NCI-H2029 (cell line): ENCODE data around the gene KCNJ16.
"Not testable (repeated sequence)": the region's sequence is repeated elsewhere in the genome, so short reads cannot be mapped to it uniquely, and the experiment has no call there.

ENCODE experiments used
- DNase-seq: peaks from one replicate; lab custom pipeline; 2025; lab: John Stamatoyannopoulos, UW

The KCNJ16 gene

DNA sequence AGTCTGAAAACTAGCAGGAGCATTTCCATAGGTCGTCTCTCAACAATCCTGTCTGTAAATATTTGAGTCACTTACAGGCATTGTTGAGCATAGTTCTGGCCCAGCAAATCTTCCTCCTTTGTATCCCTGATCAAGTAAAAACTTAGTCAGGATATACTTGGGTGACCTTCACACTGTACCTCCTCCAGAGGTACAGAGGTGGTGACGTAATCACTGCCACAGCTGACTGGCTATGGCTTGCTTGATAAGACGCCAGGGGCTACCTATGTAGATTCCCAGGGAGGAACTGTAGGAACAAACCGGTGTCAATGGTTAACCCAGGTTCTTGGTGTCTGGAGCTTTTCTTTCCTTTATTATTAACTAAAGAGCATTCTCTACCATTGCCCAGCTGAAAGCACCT, at the start of gene KCNJ16:
KCNJ16 (plus strand) TSS at position 270 of the 400 bp plus-strand sequence. CDS start 56,863 bp downstream, outside the sequence.
- no peak for DNase-seq

GRCh38 chr17:70028397-70028796, 46.6 kb upstream of the KCNJ16 start:
- no peak for DNase-seq

DNA sequence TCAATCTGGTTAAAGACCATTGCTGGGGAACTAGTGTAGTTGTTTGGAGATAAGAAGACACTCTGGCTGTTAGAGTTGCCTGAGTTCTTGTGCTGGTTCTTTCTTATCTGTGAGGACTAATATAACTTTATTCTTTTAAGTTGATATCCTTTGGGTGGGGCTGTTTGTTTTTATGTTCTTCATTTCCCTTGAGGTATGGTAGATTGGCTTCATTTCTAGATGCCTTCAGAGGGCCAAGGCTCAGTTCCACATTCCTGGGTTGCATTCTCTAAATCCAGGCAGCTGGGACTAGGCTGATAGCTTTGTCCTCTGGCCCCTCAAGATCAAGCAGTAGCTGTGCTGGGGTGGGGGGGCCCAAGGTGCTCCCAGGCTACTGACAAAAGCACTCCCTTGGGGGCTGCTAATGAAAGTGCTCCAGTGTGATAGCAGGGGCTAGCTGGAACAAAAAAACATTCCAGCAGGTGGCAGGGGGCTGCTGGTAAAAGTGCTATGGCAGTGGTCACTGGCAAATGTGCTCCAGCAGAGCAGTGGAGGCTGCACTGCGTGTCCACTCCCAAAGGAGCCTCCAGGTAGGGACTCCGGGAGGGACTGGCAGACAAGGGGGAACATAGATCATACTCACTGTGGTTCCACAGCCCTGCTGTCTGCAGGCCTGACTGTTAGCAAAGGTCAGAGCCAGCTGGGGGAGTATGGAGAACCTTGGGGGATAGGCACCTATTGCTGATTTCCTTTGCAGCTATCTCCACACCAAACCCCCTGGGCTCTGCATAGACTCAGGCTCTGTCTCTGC, 45.9 kb upstream of the KCNJ16 start:
- no peak for DNase-seq

DNA sequence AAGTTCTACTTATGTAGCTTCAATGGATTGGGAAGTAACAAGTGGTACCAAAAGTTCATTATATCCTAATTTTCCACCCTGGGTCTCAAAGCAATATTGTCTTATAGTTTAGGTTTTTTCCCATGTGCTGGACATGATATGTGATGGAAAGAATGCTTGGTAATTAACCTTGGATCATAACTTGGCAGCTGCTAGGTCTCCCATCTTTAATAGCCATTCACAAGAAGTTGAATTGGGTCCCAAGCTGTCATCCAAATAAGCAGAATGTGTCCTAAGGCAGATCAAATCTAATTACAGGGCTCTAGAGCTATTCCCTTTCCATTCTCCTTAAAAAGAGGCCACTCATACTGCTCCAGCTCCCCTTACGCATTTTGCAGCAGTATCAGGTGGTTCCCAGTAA, 44.7 kb upstream of the KCNJ16 start:
- DNase-seq: no peak

GRCh38 chr17:70031341-70031740, 43.7 kb upstream of the KCNJ16 start:
- no peak for DNase-seq

DNA sequence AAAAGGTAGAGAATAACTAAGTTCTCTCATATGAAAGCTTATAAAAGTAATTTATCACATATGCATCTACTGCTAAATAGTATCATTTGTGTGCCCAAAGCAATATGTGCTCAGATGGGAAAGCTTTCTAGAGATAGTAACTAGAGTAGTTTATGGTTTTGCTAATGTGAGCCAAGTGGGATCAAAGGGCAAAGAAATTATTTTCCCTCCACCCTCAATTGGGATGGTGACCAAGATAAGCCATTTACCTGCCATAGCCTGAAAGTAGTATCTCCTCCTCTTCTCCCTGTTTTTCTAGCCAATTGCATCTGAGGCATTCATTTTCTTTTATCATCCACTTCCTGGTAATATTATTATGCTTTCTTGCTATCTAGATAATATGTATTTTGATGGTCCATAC, 41.9 kb upstream of the KCNJ16 start:
- DNase-seq: no peak

DNA sequence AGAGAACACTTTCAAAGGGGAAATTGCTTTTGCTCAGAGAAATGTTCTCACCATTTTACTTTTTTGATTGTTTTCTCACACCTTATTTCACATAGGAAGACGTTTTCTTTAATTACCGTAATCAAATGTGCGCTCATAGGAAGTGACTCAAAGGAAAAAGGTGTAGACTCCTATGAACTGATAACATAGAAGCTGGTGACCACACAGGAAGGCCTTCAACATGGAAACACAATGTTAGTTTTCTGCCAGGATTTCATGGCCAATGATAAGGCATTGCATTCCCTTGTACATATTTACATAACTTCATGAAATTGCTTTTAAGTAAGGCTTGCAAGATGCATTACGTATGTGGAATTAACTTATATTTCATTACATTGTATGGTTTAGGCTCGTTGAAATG, 40.9 kb upstream of the KCNJ16 start:
- DNase-seq: no peak

- DNase-seq: no peak
Measured at GRCh38 chr17:70037498-70037897, 37.5 kb upstream of the KCNJ16 start.

GRCh38 chr17:70040336-70040735, 34.7 kb upstream of the KCNJ16 start:
- DNase-seq: no peak

DNA sequence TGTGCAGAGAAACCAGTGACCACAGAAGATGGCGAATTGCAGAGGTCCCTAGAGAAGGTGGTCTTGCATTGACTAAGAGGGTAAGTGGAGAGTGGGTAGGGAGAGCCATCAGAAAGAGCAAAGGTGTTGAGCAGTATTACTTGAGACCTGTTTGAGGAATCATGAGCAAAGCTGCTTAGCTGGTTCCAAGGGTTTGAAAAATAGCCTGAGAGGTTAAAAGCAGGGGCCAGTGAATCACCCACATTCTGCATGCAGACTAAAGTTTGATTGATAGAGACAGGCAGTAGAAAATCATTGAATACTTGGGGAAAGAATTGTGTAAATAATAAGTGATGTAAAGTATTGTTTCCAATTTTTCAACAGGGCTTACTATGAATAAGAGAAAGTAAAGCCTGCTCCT, 34.0 kb upstream of the KCNJ16 start:
- no peak for DNase-seq

DNA sequence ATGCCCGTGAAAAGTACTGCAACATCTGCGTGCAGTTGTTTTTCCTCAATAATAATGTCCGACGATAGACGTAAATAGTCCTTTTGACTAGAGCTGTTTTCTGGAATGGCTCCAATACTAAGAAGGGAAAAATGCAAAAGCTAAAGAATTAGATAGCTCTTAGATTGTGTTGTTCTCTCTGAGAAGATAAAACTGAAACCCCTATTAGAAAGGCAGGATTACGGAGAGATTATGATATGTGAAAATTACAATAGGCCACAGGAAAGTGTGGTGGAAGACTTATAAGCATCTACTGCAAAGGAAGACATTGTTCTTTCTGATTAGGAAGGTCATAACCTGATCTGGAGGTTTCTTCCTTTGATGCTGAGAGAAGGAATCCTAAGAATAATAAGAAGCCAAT, 33.5 kb upstream of the KCNJ16 start:
- no peak for DNase-seq

DNA sequence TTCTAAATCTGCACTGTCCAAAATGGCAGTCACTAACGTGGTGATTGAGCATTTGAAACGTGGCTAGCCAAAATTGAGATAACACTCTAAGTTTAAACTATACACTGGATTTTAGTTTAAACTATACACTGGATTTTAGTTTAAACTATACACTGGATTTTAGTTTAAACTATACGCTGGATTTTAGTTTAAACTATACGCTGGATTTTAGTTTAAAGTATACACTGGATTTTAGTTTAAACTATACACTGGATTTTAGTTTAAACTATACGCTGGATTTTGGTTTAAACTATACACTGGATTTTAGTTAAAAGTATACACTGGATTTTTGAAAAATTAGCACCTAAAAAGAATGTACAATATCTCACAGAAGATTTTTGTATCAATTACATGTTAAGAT, 29.2 kb upstream of the KCNJ16 start:
- not testable (repeated sequence) for DNase-seq

DNA sequence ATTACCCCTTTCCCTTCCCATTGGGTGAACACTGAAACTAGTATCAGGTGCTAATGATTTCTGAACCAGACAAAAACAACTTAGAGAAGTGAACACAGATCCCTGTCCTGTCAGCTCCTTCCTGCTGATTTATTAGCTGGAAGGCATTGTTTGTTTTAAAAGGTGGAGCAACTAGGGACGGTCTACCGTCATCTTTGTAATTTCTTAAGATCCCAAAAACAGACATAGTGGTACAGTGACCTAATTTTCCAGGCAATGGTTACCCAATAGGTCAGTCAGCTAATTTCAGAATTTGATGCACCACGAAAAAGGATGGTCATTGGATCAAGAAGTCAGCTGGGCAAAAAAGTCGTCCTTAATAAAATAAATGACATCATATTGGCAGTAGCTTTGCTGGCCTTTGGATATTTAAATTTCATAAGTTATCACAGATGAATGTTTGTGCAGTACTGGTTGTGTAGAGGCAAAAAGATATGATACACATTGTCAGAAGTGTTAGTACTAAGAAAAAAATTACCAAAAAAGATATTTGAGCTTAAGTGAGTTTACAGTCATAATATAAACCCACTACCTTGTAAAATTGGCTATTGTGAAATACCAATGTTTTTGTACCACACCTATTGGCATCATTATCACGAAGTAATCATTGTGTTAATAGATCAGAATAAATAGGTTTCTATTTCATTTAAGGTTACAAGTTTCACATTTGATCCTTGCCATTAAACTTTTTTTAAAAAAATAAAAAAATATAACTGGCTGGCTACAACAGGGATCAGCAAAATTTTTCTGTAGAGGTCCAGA, 27.2 kb upstream of the KCNJ16 start:
- DNase-seq: no peak

DNA sequence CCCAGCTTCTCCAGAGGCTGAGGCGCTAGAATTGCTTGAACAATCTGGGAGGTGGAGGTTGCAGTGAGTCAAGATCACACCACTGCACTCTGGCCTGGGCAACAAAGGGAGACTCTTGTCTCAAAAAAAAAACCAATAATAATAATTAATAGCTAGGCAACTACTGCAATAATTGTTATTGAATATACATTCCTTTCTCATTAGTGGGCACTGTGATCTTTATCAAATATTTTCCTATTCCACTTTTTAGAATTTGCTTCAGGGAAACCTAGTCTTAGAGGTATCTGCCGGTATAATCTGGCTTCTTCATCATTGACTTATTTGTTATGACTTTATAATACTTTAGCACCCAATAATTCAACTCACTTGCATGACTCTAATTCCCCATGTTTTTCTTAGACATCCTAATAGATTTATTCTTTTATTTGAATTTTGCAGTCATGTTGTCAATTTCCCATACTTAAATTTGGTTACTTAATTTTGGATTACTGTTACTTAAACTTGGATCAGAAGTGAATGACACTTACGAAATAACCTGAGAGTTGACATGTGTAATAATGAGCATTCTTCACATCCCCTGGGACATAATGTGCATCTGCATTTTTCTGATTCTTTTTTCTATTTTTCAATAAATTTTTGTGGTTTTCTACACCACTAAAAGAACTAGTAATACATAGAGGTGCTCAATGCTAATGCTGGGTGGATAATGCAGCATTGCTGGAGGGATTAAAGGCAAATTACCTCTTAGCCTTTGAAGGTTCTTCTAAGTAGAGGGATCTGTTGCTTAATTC, 25.0 kb upstream of the KCNJ16 start:
- no peak for DNase-seq

DNA sequence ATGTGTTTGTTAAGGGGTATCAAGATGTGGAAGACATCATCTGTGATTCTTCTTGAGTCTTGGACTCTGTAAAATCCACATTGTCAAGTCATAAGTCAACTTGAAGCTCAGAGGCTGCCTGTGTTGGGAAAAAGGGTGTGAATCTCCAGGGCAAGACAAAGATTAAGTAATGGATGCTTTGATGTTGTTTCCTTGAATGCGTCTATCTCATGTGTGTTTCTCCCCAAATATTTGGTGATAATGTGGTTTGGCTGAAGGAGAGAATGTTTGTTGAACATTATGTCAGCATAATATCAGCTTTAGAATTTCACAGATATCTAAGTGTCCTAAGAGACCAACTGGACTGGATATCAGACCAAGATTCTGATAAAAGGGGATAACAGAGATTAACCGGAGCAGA, 24.1 kb upstream of the KCNJ16 start:
- DNase-seq: no peak

DNA sequence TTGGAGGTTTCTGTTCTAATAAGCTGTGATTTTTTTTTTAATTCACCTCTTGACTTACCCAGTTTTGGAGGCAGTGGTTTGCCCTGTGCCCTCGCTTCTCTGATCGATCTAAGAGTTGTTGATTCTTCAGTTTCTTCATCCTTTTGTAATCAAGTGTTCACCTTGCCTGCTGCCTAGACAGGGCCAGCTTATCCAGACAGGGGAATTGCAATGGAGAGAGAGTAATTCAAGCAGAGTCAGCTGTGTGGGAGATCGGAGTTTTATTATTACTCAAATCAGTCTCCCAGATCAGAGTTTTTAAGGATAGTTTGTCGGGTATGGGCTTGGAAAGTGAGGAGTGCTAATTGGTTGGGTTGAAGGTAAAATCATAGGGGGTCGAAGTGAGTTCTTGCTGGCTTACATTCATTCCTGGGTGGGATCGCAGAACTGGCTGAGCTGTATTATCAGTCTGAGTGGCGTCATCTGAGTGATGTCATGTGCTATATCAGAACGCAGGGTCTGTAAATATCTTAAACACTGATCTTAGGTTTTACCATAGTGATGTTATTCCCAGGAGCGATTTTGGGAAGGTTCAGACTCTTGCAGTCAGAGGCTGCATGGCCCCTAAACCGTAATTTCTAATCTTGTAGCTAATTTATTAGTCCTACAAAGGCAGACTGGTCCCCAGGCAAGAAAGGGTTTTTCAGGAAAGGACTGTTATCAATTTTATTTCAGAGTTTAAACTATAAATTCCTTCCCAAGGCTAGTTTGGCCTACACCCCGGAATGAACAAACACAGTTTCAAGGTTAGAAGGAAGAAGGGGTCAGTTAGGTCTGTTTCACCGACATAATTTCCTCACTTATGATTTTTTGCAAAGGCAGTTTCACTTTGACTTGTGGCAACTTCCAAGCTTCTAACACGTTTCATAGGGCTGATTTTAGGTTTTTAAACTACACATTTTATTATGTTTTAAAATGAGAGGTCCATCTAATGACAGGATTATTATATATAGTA, 21.5 kb upstream of the KCNJ16 start:
- no peak for DNase-seq

DNA sequence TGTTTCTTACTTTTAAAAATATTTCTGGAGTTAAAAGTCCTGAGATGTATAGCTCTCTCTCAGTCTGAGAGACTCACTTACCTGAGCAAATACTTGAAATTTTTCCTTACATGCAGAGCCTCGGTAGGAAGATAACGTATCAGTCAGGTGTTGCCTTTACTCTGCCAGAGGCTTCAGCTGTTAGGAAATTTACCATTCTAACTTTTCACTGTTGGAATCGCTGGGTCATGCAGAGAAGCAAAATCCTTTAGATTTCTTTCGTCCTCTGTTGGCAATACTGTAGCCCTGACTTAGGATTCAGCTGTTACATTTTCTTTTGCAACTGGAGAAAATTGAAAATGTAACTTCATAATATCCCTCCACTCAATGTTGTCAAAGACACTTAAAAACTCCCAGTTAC, 20.0 kb upstream of the KCNJ16 start:
- DNase-seq: no peak

DNA sequence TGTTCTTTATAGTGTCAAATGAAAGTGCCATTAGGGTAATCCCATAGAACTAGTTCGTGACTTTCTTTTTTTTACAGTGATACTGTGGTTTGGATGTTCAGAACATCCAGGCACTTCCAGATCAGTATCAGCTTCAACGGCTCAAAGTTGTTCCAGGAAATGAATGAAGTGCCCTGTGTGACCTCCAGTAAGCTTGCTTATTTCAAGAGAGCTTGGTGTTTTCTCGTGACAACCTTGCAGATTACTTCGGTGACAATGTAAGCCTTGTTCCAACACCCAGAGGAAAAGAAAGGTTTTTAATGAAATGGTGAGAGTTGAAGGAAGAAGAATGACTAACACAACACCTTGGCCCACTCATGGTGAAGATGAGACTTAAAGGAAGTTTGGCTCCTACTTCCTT, 16.0 kb upstream of the KCNJ16 start:
- no peak for DNase-seq

GRCh38 chr17:70059649-70060048, 15.4 kb upstream of the KCNJ16 start:
- DNase-seq: no peak

DNA sequence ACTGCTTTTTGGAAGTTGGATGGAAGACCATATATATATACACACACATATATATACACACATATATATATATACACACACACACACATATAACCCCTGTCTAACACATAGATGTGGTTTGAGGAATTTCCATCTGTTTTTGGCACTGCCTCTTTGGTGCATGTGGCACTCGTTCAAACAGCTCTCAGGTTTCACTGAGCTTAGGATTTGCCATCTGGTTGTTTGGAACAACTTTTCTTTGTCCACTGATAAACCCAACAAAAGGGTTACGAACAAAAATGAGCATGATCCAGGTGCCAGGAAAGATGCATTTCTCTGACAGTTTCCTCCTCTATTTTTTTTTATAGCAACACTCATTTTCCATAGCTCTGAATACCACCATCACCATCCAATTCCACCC, 14.6 kb upstream of the KCNJ16 start:
- DNase-seq: no peak

- no peak for DNase-seq
Measured at GRCh38 chr17:70067134-70067533, 7.9 kb upstream of the KCNJ16 start.
